HL-60 (cell line): ENCODE measurements around the gene GPR107.

Source experiments
- POLR2AphosphoS5 ChIP-seq: IDR thresholded peaks from 2 replicates; pipeline ENCODE4 v1.6.1; 2012; ENCODE audit warnings: low read depth
- TF ChIP-seq, protein P1 (sequence below): IDR thresholded peaks from one replicate; pipeline ENCODE4 v1.5.1; 2011; ENCODE audit warnings: low read length, control low read depth, inconsistent platforms; ENCODE audit not compliant: insufficient read depth
- TF ChIP-seq, protein P2 (sequence below): IDR thresholded peaks from 2 replicates; pipeline ENCODE4 v1.6.1; 2012; ENCODE audit warnings: low read depth; ENCODE audit not compliant: insufficient replicate concordance

DNA sequence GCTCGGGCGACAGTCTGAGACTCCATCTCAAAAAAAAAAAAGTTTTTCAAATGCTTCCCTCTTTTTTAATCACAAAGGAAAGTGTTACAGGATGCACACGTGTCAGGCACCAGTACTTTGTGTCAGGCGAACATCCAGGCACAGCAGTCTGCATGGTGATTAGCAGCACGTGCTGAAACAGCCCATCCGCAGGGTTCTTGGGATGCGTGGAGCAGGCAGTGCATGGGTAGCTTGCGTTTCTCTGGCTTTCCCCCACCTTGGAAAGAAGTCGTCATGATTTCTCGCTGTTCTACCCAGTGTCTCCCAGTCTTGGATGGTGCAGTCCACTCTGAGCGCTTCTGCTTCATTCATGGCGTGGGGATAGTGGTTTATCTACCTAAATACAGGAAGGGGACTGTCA lies 35.4 kb downstream of the GPR107 start:
- TF ChIP-seq, protein P1, sequence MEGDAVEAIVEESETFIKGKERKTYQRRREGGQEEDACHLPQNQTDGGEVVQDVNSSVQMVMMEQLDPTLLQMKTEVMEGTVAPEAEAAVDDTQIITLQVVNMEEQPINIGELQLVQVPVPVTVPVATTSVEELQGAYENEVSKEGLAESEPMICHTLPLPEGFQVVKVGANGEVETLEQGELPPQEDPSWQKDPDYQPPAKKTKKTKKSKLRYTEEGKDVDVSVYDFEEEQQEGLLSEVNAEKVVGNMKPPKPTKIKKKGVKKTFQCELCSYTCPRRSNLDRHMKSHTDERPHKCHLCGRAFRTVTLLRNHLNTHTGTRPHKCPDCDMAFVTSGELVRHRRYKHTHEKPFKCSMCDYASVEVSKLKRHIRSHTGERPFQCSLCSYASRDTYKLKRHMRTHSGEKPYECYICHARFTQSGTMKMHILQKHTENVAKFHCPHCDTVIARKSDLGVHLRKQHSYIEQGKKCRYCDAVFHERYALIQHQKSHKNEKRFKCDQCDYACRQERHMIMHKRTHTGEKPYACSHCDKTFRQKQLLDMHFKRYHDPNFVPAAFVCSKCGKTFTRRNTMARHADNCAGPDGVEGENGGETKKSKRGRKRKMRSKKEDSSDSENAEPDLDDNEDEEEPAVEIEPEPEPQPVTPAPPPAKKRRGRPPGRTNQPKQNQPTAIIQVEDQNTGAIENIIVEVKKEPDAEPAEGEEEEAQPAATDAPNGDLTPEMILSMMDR: no peak
- TF ChIP-seq, protein P2, sequence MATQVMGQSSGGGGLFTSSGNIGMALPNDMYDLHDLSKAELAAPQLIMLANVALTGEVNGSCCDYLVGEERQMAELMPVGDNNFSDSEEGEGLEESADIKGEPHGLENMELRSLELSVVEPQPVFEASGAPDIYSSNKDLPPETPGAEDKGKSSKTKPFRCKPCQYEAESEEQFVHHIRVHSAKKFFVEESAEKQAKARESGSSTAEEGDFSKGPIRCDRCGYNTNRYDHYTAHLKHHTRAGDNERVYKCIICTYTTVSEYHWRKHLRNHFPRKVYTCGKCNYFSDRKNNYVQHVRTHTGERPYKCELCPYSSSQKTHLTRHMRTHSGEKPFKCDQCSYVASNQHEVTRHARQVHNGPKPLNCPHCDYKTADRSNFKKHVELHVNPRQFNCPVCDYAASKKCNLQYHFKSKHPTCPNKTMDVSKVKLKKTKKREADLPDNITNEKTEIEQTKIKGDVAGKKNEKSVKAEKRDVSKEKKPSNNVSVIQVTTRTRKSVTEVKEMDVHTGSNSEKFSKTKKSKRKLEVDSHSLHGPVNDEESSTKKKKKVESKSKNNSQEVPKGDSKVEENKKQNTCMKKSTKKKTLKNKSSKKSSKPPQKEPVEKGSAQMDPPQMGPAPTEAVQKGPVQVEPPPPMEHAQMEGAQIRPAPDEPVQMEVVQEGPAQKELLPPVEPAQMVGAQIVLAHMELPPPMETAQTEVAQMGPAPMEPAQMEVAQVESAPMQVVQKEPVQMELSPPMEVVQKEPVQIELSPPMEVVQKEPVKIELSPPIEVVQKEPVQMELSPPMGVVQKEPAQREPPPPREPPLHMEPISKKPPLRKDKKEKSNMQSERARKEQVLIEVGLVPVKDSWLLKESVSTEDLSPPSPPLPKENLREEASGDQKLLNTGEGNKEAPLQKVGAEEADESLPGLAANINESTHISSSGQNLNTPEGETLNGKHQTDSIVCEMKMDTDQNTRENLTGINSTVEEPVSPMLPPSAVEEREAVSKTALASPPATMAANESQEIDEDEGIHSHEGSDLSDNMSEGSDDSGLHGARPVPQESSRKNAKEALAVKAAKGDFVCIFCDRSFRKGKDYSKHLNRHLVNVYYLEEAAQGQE: no peak
- TF ChIP-seq POLR2AphosphoS5: no peak
